ENCODE data around the gene PEDS1. TPM values are rescaled to one million over a fixed set of nuclear protein-coding genes. Genes with fewer than 3 reads are reported as not detected.
A peak's percentile ranks its signal among the peaks of the same experiment; 100 is the strongest.

PEDS1 gene
- total and polyA plus RNA-seq, 2 of the 4 experiments (the other 2 are of a cell fraction), result 24.0 to 59.9 TPM

- TF ChIP-seq, protein P1, sequence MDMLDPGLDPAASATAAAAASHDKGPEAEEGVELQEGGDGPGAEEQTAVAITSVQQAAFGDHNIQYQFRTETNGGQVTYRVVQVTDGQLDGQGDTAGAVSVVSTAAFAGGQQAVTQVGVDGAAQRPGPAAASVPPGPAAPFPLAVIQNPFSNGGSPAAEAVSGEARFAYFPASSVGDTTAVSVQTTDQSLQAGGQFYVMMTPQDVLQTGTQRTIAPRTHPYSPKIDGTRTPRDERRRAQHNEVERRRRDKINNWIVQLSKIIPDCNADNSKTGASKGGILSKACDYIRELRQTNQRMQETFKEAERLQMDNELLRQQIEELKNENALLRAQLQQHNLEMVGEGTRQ (IDR thresholded peaks at IDR 0.05; ENCODE audit: low read depth, low read length), result no peak
- TF ChIP-seq BHLHE40 (IDR thresholded peaks at IDR 0.05; ENCODE audit: low read depth, low read length) (peak; percentile 74), MAZ (IDR thresholded peaks at IDR 0.05; ENCODE audit: borderline replicate concordance, low read depth, low read length) (peak; percentile 94), MAFK (IDR thresholded peaks at IDR 0.05; ENCODE audit: low read depth, low read length) (peak; percentile 67; the same call in 1 of the 2 replicates), FOS (IDR thresholded peaks at IDR 0.05; ENCODE audit: low read depth, low read length) (peak; percentile 99)
- TF ChIP-seq, protein P2, sequence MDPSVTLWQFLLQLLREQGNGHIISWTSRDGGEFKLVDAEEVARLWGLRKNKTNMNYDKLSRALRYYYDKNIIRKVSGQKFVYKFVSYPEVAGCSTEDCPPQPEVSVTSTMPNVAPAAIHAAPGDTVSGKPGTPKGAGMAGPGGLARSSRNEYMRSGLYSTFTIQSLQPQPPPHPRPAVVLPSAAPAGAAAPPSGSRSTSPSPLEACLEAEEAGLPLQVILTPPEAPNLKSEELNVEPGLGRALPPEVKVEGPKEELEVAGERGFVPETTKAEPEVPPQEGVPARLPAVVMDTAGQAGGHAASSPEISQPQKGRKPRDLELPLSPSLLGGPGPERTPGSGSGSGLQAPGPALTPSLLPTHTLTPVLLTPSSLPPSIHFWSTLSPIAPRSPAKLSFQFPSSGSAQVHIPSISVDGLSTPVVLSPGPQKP (IDR thresholded peaks at IDR 0.05; ENCODE audit: borderline replicate concordance, low read depth, low read length), result no peak
These were observed 12.4 kb upstream of the PEDS1 start (continued) for GRCh38 chr20:50165684-50166554.

Data from IMR-90 (cell line).